H1 (cell line): ENCODE results near the gene DUSP21. TPM values are rescaled to one million over a fixed set of nuclear protein-coding genes. Genes with fewer than 3 reads are reported as not detected.

Source experiments
- CTCF ChIA-PET: fragments of 300-600 bp; sonication (Branson Sonifier 250); formaldehyde crosslinking; loops from one replicate; lab custom pipeline; 2021; ENCODE audit not compliant: partially characterized antibody; lab: Charles Lee
- POLR2A ChIA-PET: fragments of 300-600 bp; sonication (Branson Sonifier 250); formaldehyde crosslinking; loops from one replicate; lab custom pipeline; 2021; ENCODE audit warnings: inconsistent platforms; ENCODE audit not compliant: partially characterized antibody; lab: Charles Lee
- DNase-seq, 2 experiments: peaks; one replicate each; pipeline versions ENCODE4 v3.0.0 to v3.0.0-alpha.2; 2010 to 2022; ENCODE audit warnings: low spot score in 2 of 2, low read depth in 1 of 2, mixed read lengths in 1 of 2
- FAIRE-seq: peaks from 2 replicates; lab custom pipeline; 2011; peaks lifted over from hg19 to GRCh38; lab: Jason Lieb, UNC
- H2AFZ ChIP-seq: 2 replicates; pipeline ENCODE4 v1.8.1; 2012; ENCODE audit warnings: low read length, inconsistent platforms
- H2AK5ac ChIP-seq: 2 replicates; pipeline ENCODE4 v1.6.1; 2013; ENCODE audit warnings: low read depth, low read length
- H2BK120ac ChIP-seq: replicated peaks from 2 replicates; pipeline ENCODE3; 2013; ENCODE audit warnings: low read depth, low read length, inconsistent platforms
- H2BK12ac ChIP-seq: 2 replicates; pipeline ENCODE4 v1.6.1; 2013; ENCODE audit warnings: low read depth, low read length
- H2BK15ac ChIP-seq: 2 replicates; pipeline ENCODE4 v1.6.1; 2013; ENCODE audit warnings: low read length
- H2BK20ac ChIP-seq: 2 replicates; pipeline ENCODE4 v1.6.1; 2013; ENCODE audit warnings: low read length
- H2BK5ac ChIP-seq: 2 replicates; pipeline ENCODE4 v1.6.1; 2013; ENCODE audit warnings: low read depth, low read length
- H3K14ac ChIP-seq: 2 replicates; pipeline ENCODE4 v1.6.1; 2013; ENCODE audit warnings: inconsistent platforms; ENCODE audit not compliant: insufficient read length
- H3K18ac ChIP-seq: 2 replicates; pipeline ENCODE4 v1.6.1; 2013; ENCODE audit warnings: low read length; ENCODE audit errors: extremely low read depth
- H3K23ac ChIP-seq: 2 replicates; pipeline ENCODE4 v1.6.1; 2013; ENCODE audit warnings: inconsistent platforms; ENCODE audit not compliant: insufficient read length
- H3K23me2 ChIP-seq: 2 replicates; pipeline ENCODE4 v1.6.1; 2013; ENCODE audit warnings: low read depth, low read length
- H3K27ac ChIP-seq: 2 replicates; pipeline ENCODE4 v1.6.1; 2011; ENCODE audit warnings: low read depth, low read length, inconsistent platforms
- H3K27me3 ChIP-seq, 4 experiments: replicated peaks in 1 of 4; 1 replicate in 1 of 4; 2 replicates in 3 of 4; pipeline versions ENCODE4 v1.6.1 to v1.8.1; 2011 to 2013; ENCODE audit warnings: low read length in 3 of 4, mild to moderate bottlenecking in 3 of 4, inconsistent platforms in 2 of 4, mixed read lengths in 2 of 4, moderate library complexity in 1 of 4; ENCODE audit not compliant: control insufficient read depth in 3 of 4, insufficient read depth in 3 of 4; ENCODE audit errors: extremely low read depth in 1 of 4
- H3K36me3 ChIP-seq, 4 experiments: 2 replicates each; pipeline versions ENCODE4 v1.6.1 to v1.8.1; 2011 to 2013; ENCODE audit warnings: mild to moderate bottlenecking in 4 of 4, low read length in 3 of 4, moderate library complexity in 2 of 4, control low read depth in 1 of 4, inconsistent platforms in 1 of 4; ENCODE audit not compliant: insufficient read depth in 4 of 4, control insufficient read depth in 2 of 4
- H3K4ac ChIP-seq: replicated peaks from 2 replicates; pipeline ENCODE3; 2013; ENCODE audit warnings: low read length, low read depth, mixed read lengths, inconsistent platforms; ENCODE audit not compliant: insufficient read length
- H3K4me1 ChIP-seq, 4 experiments: replicated peaks in 1 of 4; 1 replicate in 1 of 4; 2 replicates in 3 of 4; pipeline versions ENCODE4 v1.6.1 to v1.8.1; 2011 to 2013; ENCODE audit warnings: low read length in 3 of 4, inconsistent platforms in 2 of 4, mixed read lengths in 1 of 4; ENCODE audit not compliant: insufficient read depth in 4 of 4, control insufficient read depth in 3 of 4
- H3K4me2 ChIP-seq, 2 experiments: 2 replicates each; pipeline versions ENCODE4 v1.6.1 to v1.8.1; 2011 to 2013; ENCODE audit warnings: low read depth in 2 of 2, low read length in 2 of 2, control low read depth in 1 of 2, inconsistent platforms in 1 of 2, mild to moderate bottlenecking in 1 of 2; ENCODE audit not compliant: insufficient read depth in 1 of 2
- H3K4me3 ChIP-seq, 4 experiments: fragments of 200-600, 300-600 bp in 1 of 4; sonication (generic), shearing (Covaris generic), sonication (Bioruptor Twin) in 1 of 4; 2 replicates each; pipeline versions ENCODE4 v1.5.1 to v1.8.1; 2011 to 2016; ENCODE audit warnings: low read length in 4 of 4, low read depth in 3 of 4, control low read depth in 2 of 4, inconsistent platforms in 2 of 4, mild to moderate bottlenecking in 2 of 4, mixed read lengths in 1 of 4, moderate library complexity in 1 of 4; ENCODE audit not compliant: insufficient read depth in 2 of 4; ENCODE audit errors: extremely low read depth in 1 of 4
- H3K56ac ChIP-seq: replicated peaks from 2 replicates; pipeline ENCODE3; 2013; ENCODE audit warnings: low read depth, mild to moderate bottlenecking, mixed read lengths, low read length, inconsistent platforms; ENCODE audit not compliant: insufficient read length
- H3K79me1 ChIP-seq: 2 replicates; pipeline ENCODE4 v1.6.1; 2013; ENCODE audit warnings: low read depth, low read length, control low read depth
- H3K79me2 ChIP-seq, 2 experiments: 2 replicates each; pipeline versions ENCODE4 v1.6.1 to v1.8.1; 2012 to 2013; ENCODE audit warnings: low read length in 2 of 2, mild to moderate bottlenecking in 2 of 2, inconsistent platforms in 1 of 2; ENCODE audit not compliant: insufficient read depth in 2 of 2, control insufficient read depth in 1 of 2
- H3K9ac ChIP-seq, 4 experiments: replicated peaks in 1 of 4; 1 replicate in 1 of 4; 2 replicates in 3 of 4; pipeline versions ENCODE4 v1.6.1 to v1.8.1; 2011 to 2013; ENCODE audit warnings: low read depth in 3 of 4, low read length in 3 of 4, control low read depth in 2 of 4, mild to moderate bottlenecking in 2 of 4, moderate library complexity in 2 of 4, inconsistent platforms in 1 of 4; ENCODE audit errors: extremely low read depth in 1 of 4
- H3K9me3 ChIP-seq, 2 experiments: 2 replicates each; pipeline versions ENCODE4 v1.6.1 to v1.8.1; 2012 to 2013; ENCODE audit warnings: mild to moderate bottlenecking in 2 of 2, moderate library complexity in 2 of 2, control low read depth in 1 of 2, inconsistent platforms in 1 of 2, low read depth in 1 of 2, low read length in 1 of 2, mixed read lengths in 1 of 2; ENCODE audit not compliant: insufficient read depth in 2 of 2
- H4K20me1 ChIP-seq, 2 experiments: replicated peaks in 1 of 2; 2 replicates each; pipeline versions ENCODE3 to v1.8.1; 2011 to 2013; ENCODE audit warnings: inconsistent platforms in 2 of 2, low read length in 2 of 2, mild to moderate bottlenecking in 1 of 2; ENCODE audit not compliant: insufficient read depth in 2 of 2, control insufficient read depth in 1 of 2
- H4K5ac ChIP-seq: 2 replicates; pipeline ENCODE4 v1.6.1; 2013; ENCODE audit warnings: low read length, low read depth, mixed read lengths, inconsistent platforms; ENCODE audit not compliant: insufficient read length
- H4K8ac ChIP-seq: 2 replicates; pipeline ENCODE4 v1.8.0; 2013; ENCODE audit warnings: mild to moderate bottlenecking, moderate library complexity, low read length, inconsistent platforms; ENCODE audit not compliant: insufficient read depth; ENCODE audit errors: extremely low read depth
- H4K91ac ChIP-seq: replicated peaks from 2 replicates; pipeline ENCODE3; 2013; ENCODE audit warnings: low read length, mixed read lengths, inconsistent platforms; ENCODE audit not compliant: insufficient read length
- CEBPB ChIP-seq: IDR thresholded peaks from 2 replicates; pipeline ENCODE4 v1.6.1; 2012; ENCODE audit warnings: low read depth, low read length
- JUN ChIP-seq: IDR thresholded peaks from 2 replicates; pipeline ENCODE4 v1.6.1; 2011; ENCODE audit warnings: low read depth, mild to moderate bottlenecking, improper control_type of control experiment, low read length
- POLR2A ChIP-seq, 2 experiments: IDR thresholded peaks; 1 replicate in 1 of 2; 2 replicates in 1 of 2; pipeline ENCODE4 v1.6.1; 2011; ENCODE audit warnings: low read depth in 2 of 2, low read length in 2 of 2, mild to moderate bottlenecking in 2 of 2; ENCODE audit errors: control extremely low read depth in 1 of 2
- SIX5 ChIP-seq: IDR thresholded peaks from 2 replicates; pipeline ENCODE4 v1.6.1; 2011; ENCODE audit warnings: mild to moderate bottlenecking, low read depth, low read length
- SRF ChIP-seq: IDR thresholded peaks from 2 replicates; pipeline ENCODE4 v1.6.1; 2011; ENCODE audit warnings: mild to moderate bottlenecking, low read depth, low read length, moderate library complexity
- TEAD4 ChIP-seq: IDR thresholded peaks from 2 replicates; pipeline ENCODE4 v1.6.1; 2012; ENCODE audit warnings: low read depth, low read length, inconsistent platforms, mixed read lengths
- polyA plus RNA-seq, 7 experiments: library from polyadenylated mRNA; depleted of rRNA in 3 of 7; stranded (reverse) in 5 of 7; unstranded in 2 of 7; fragments of >200 nt in 5 of 7; fragments of 200-250 nt in 2 of 7; gene quantifications; 1 replicate in 5 of 7; 2 replicates in 1 of 7; 4 replicates in 1 of 7; pipeline versions ENCODE4 v1.2.1 to v1.2.3, GENCODE V29; 2011 to 2013; ENCODE audit warnings: missing spikeins in 2 of 7, mixed read lengths in 2 of 7
- total RNA-seq: library from RNA; stranded (reverse); fragmentation: NEBNext Ultra II Directional; extraction: Animal tissue kit (Norgen Biotek cat#: 25700); gene quantifications from 2 replicates; pipeline ENCODE4 v1.2.1, GENCODE V29; 2021

Gene DUSP21
- total and polyA plus RNA-seq, 2 of the 8 experiments (the other 6 are each of a cell fraction or from before 2014, with no cell fraction given): not detected

DNA sequence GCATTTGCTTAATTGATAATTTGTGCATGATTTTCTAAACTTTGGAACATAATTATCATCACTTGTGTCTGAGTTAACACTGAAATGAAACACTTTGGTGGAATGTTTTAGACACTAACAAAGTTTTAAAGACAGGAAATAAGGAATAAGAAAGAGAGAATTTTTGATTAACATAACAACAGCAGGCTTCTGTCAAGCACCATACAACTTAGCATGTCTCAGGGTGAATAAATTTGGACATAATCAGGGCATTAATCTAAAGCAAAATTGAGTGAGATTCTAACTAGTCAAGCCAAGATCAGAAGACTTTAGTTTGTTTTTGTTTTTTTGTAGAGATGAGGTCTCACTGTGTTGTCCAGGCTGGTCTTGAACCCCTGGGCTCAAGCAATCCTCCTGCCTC is 28.1 kb upstream of the DUSP21 start:
- POLR2A ChIA-PET: no interaction called here

More for the DNA sequence above, 28.1 kb upstream of the DUSP21 start:
- Histone ChIP-seq H3K14ac (no peak overlapping the region), H2AFZ (no peak overlapping the region), H3K79me2 (no peaks in the 10 kb centered on the region), H3K23ac (no peak overlapping the region), H3K27ac (no peak overlapping the region), H3K27me3 (no peaks in the 10 kb centered on the region), H4K8ac (no peak overlapping the region), H3K23me2 (no peaks in the 10 kb centered on the region), H3K36me3 (no peaks in the 10 kb centered on the region), H3K9me3 (no peaks in the 10 kb centered on the region), H3K18ac (no peak overlapping the region), H3K4me2 (no peak overlapping the region), H2AK5ac (no peak overlapping the region), H2BK120ac (no peak overlapping the region), H2BK20ac (no peak overlapping the region), H2BK15ac (no peak overlapping the region), H4K5ac (no peak overlapping the region), H3K9ac (no peak overlapping the region), H3K4me1 (no peaks in the 10 kb centered on the region), H3K4ac (no peak overlapping the region), H2BK5ac (no peak overlapping the region), H4K20me1 (no peaks in the 10 kb centered on the region), H2BK12ac (no peak overlapping the region), H4K91ac (no peak overlapping the region), H3K4me3 (no peak overlapping the region), H3K79me1 (no peaks in the 10 kb centered on the region), H3K56ac (no peak overlapping the region)
- no peak for DNase-seq
- TF ChIP-seq CEBPB (no peak), JUN (no peak), POLR2A (IDR thresholded peaks at IDR 0.05; ENCODE audit: control extremely low read depth in 1 of 2, low read depth in 2 of 2, low read length in 2 of 2) (no peak), SRF (no peak), TEAD4 (no peak), SIX5 (no peak)
- no peak for FAIRE-seq
- CTCF ChIA-PET: no interaction called here
